ENCODE results near the gene PIP4K2B.
A peak's percentile ranks its signal among the peaks of the same experiment; 100 is the strongest.

PIP4K2B gene

GRCh38 chr17:38777641-38778250, 21.6 kb downstream of the PIP4K2B start:
- Histone ChIP-seq H3K4me1 (ENCODE audit: insufficient read depth, insufficient read length) (no peaks in the 10 kb centered on the region), H3K9me3 (ENCODE audit: insufficient read depth, low read length) (no peaks in the 10 kb centered on the region), H3K27me3 (ENCODE audit: insufficient read depth, insufficient read length) (no peaks in the 10 kb centered on the region), H3K9ac (ENCODE audit: insufficient read length, low read depth) (no peak overlapping the region), H3K4me3 (ENCODE audit: insufficient read length, low read depth) (no peak overlapping the region), H3K36me3 (ENCODE audit: insufficient read depth, insufficient read length, low read length) (peaks cover 89% of the 10 kb centered on the region)
- DNase-seq (ENCODE audit: low read depth, low spot score), result no peak
- TF ChIP-seq SUZ12 (IDR thresholded peaks at IDR 0.05; ENCODE audit: extremely low read depth, insufficient read depth, insufficient read length) (no peak), ZNF274 (IDR thresholded peaks at IDR 0.05; ENCODE audit: low read depth, low read length) (no peak), YY1 (IDR thresholded peaks at IDR 0.05; ENCODE audit: insufficient read depth, insufficient read length) (no peak)

GRCh38 chr17:38773258-38773657, 26.1 kb downstream of the PIP4K2B start:
- no peak for DNase-seq (ENCODE audit: low read depth, low spot score)
- Histone ChIP-seq H3K27me3 (ENCODE audit: insufficient read depth, insufficient read length) (no peaks in the 10 kb centered on the region), H3K4me3 (ENCODE audit: insufficient read length, low read depth) (no peak overlapping the region), H3K9ac (ENCODE audit: insufficient read length, low read depth) (no peak overlapping the region), H3K4me1 (ENCODE audit: insufficient read depth, insufficient read length) (no peaks in the 10 kb centered on the region), H3K9me3 (ENCODE audit: insufficient read depth, low read length) (no peaks in the 10 kb centered on the region), H3K36me3 (ENCODE audit: insufficient read depth, insufficient read length, low read length) (peaks cover 89% of the 10 kb centered on the region)
- TF ChIP-seq YY1 (IDR thresholded peaks at IDR 0.05; ENCODE audit: insufficient read depth, insufficient read length) (no peak), ZNF274 (IDR thresholded peaks at IDR 0.05; ENCODE audit: low read depth, low read length) (no peak), SUZ12 (IDR thresholded peaks at IDR 0.05; ENCODE audit: extremely low read depth, insufficient read depth, insufficient read length) (no peak)

GRCh38 chr17:38768417-38768816, 30.9 kb downstream of the PIP4K2B start:
- TF ChIP-seq YY1 (IDR thresholded peaks at IDR 0.05; ENCODE audit: insufficient read depth, insufficient read length) (no peak), SUZ12 (IDR thresholded peaks at IDR 0.05; ENCODE audit: extremely low read depth, insufficient read depth, insufficient read length) (no peak), ZNF274 (IDR thresholded peaks at IDR 0.05; ENCODE audit: low read depth, low read length) (no peak)
- Histone ChIP-seq H3K9ac (ENCODE audit: insufficient read length, low read depth) (no peak overlapping the region), H3K4me1 (ENCODE audit: insufficient read depth, insufficient read length) (no peaks in the 10 kb centered on the region), H3K4me3 (ENCODE audit: insufficient read length, low read depth) (no peak overlapping the region), H3K9me3 (ENCODE audit: insufficient read depth, low read length) (no peaks in the 10 kb centered on the region), H3K36me3 (ENCODE audit: insufficient read depth, insufficient read length, low read length) (peaks cover 97% of the 10 kb centered on the region), H3K27me3 (ENCODE audit: insufficient read depth, insufficient read length) (no peaks in the 10 kb centered on the region)
- no peak for DNase-seq (ENCODE audit: low read depth, low spot score)

- no peak overlapping the region for H3K4me3 ChIP-seq (ENCODE audit: insufficient read length, low read depth)
- TF ChIP-seq SUZ12 (IDR thresholded peaks at IDR 0.05; ENCODE audit: extremely low read depth, insufficient read depth, insufficient read length), result no peak
- H3K9ac ChIP-seq (ENCODE audit: insufficient read length, low read depth), result no peak overlapping the region
- DNase-seq (ENCODE audit: low read depth, low spot score), result no peak
- H3K4me1 ChIP-seq (ENCODE audit: insufficient read depth, insufficient read length), result no peaks in the 10 kb centered on the region
- peaks cover 93% of the 10 kb centered on the region for H3K36me3 ChIP-seq (ENCODE audit: insufficient read depth, insufficient read length, low read length)
- no peaks in the 10 kb centered on the region for H3K27me3 ChIP-seq (ENCODE audit: insufficient read depth, insufficient read length)
- no peaks in the 10 kb centered on the region for H3K9me3 ChIP-seq (ENCODE audit: insufficient read depth, low read length)
Observed at GRCh38 chr17:38766341-38766740, 33.0 kb downstream of the PIP4K2B start.

- H3K9ac ChIP-seq (ENCODE audit: insufficient read length, low read depth), result no peak overlapping the region
- TF ChIP-seq ZNF274 (IDR thresholded peaks at IDR 0.05; ENCODE audit: low read depth, low read length) (no peak), SUZ12 (IDR thresholded peaks at IDR 0.05; ENCODE audit: extremely low read depth, insufficient read depth, insufficient read length) (no peak), YY1 (IDR thresholded peaks at IDR 0.05; ENCODE audit: insufficient read depth, insufficient read length) (no peak)
- H3K4me3 ChIP-seq (ENCODE audit: insufficient read length, low read depth), result no peak overlapping the region
- H3K36me3 ChIP-seq (ENCODE audit: insufficient read depth, insufficient read length, low read length), result peaks cover 90% of the 10 kb centered on the region
- no peaks in the 10 kb centered on the region for H3K27me3 ChIP-seq (ENCODE audit: insufficient read depth, insufficient read length)
- no peaks in the 10 kb centered on the region for H3K9me3 ChIP-seq (ENCODE audit: insufficient read depth, low read length)
- DNase-seq (ENCODE audit: low read depth, low spot score), result no peak
- H3K4me1 ChIP-seq (ENCODE audit: insufficient read depth, insufficient read length), result no peaks in the 10 kb centered on the region
Observed at GRCh38 chr17:38762231-38762630, 37.1 kb downstream of the PIP4K2B start.

GRCh38 chr17:38761612-38762011, 37.7 kb downstream of the PIP4K2B start:
- no peak for TF ChIP-seq YY1 (IDR thresholded peaks at IDR 0.05; ENCODE audit: insufficient read depth, insufficient read length)
- TF ChIP-seq SUZ12 (IDR thresholded peaks at IDR 0.05; ENCODE audit: extremely low read depth, insufficient read depth, insufficient read length), result no peak
- no peak for TF ChIP-seq ZNF274 (IDR thresholded peaks at IDR 0.05; ENCODE audit: low read depth, low read length)
- no peaks in the 10 kb centered on the region for H3K9me3 ChIP-seq (ENCODE audit: insufficient read depth, low read length)
- H3K4me3 ChIP-seq (ENCODE audit: insufficient read length, low read depth), result no peak overlapping the region
- H3K36me3 ChIP-seq (ENCODE audit: insufficient read depth, insufficient read length, low read length), result peaks cover 90% of the 10 kb centered on the region
- no peak overlapping the region for H3K9ac ChIP-seq (ENCODE audit: insufficient read length, low read depth)
- H3K27me3 ChIP-seq (ENCODE audit: insufficient read depth, insufficient read length), result no peaks in the 10 kb centered on the region
- DNase-seq (ENCODE audit: low read depth, low spot score), result no peak
- no peaks in the 10 kb centered on the region for H3K4me1 ChIP-seq (ENCODE audit: insufficient read depth, insufficient read length)

GRCh38 chr17:38753071-38753506, 46.3 kb downstream of the PIP4K2B start:
- H3K27me3 ChIP-seq (ENCODE audit: insufficient read depth, insufficient read length), result peaks cover 17% of the 10 kb centered on the region
- H3K4me1 ChIP-seq (ENCODE audit: insufficient read depth, insufficient read length), result peaks cover 4% of the 10 kb centered on the region
- H3K36me3 ChIP-seq (ENCODE audit: insufficient read depth, insufficient read length, low read length), result peaks cover 47% of the 10 kb centered on the region
- no peaks in the 10 kb centered on the region for H3K9me3 ChIP-seq (ENCODE audit: insufficient read depth, low read length)
- peak overlapping the region; percentile 100 for H3K9ac ChIP-seq (ENCODE audit: insufficient read length, low read depth)
- TF ChIP-seq ZNF274 (IDR thresholded peaks at IDR 0.05; ENCODE audit: low read depth, low read length) (no peak), YY1 (IDR thresholded peaks at IDR 0.05; ENCODE audit: insufficient read depth, insufficient read length) (no peak), SUZ12 (IDR thresholded peaks at IDR 0.05; ENCODE audit: extremely low read depth, insufficient read depth, insufficient read length) (no peak)
- H3K4me3 ChIP-seq (ENCODE audit: insufficient read length, low read depth), result peak overlapping the region; percentile 100
- DNase-seq (ENCODE audit: low read depth, low spot score), result no peak
